Liver (tissue), 9 donors: Measurements from ENCODE around the gene PLEK2. TPM values are rescaled to one million over a fixed set of nuclear protein-coding genes. Genes with fewer than 3 reads are reported as not detected.

Experiments used
- DNase-seq: peaks from one replicate; pipeline ENCODE4 v3.0.0-alpha.2; 2017; ENCODE audit warnings: low spot score
- H3K27ac ChIP-seq, 2 donors: one replicate each; pipeline ENCODE4 v1.7.0; 2013; ENCODE audit warnings: inconsistent platforms in 2 of 2, low read length in 2 of 2, control low read depth in 1 of 2, low read depth in 1 of 2, mild to moderate bottlenecking in 1 of 2
- H3K27me3 ChIP-seq, 4 donors: one replicate each; pipeline versions ENCODE4 v1.6.1 to v1.7.0; 2013; ENCODE audit warnings: low read length in 3 of 4, inconsistent platforms in 1 of 4, mild to moderate bottlenecking in 1 of 4, moderate library complexity in 1 of 4; ENCODE audit not compliant: control insufficient read depth in 4 of 4, insufficient read depth in 4 of 4
- H3K36me3 ChIP-seq, 4 donors: one replicate each; pipeline versions ENCODE4 v1.6.1 to v1.7.0; 2013; ENCODE audit warnings: low read length in 3 of 4, mild to moderate bottlenecking in 3 of 4, low read depth in 1 of 4, moderate library complexity in 1 of 4; ENCODE audit not compliant: control insufficient read depth in 4 of 4, insufficient read depth in 3 of 4
- H3K4me1 ChIP-seq, 4 donors: one replicate each; pipeline versions ENCODE4 v1.6.1 to v1.7.0; 2013; ENCODE audit warnings: low read length in 3 of 4, mild to moderate bottlenecking in 3 of 4, moderate library complexity in 1 of 4; ENCODE audit not compliant: control insufficient read depth in 4 of 4, insufficient read depth in 4 of 4
- H3K4me3 ChIP-seq, 3 donors: one replicate each; pipeline versions ENCODE4 v1.6.1 to v1.7.0; 2013; ENCODE audit warnings: low read length in 3 of 3, control low read depth in 1 of 3, low read depth in 1 of 3, mild to moderate bottlenecking in 1 of 3
- H3K9ac ChIP-seq, 2 donors: one replicate each; pipeline ENCODE4 v1.7.0; 2013; ENCODE audit warnings: low read length in 2 of 2, mild to moderate bottlenecking in 2 of 2, moderate library complexity in 2 of 2, control low read depth in 1 of 2, low read depth in 1 of 2
- H3K9me3 ChIP-seq, 4 donors: one replicate each; pipeline versions ENCODE4 v1.6.1 to v1.7.0; 2013; ENCODE audit warnings: low read length in 3 of 4; ENCODE audit not compliant: control insufficient read depth in 4 of 4
- EGR1 ChIP-seq, 2 donors: IDR thresholded peaks; 2 replicates each; pipeline ENCODE4 v1.6.1; 2016 to 2018; ENCODE audit warnings: antibody characterized with exemption in 2 of 2, low read depth in 2 of 2
- FOXA2 ChIP-seq: IDR thresholded peaks from 2 replicates; pipeline ENCODE4 v1.6.1; 2016; ENCODE audit warnings: antibody characterized with exemption
- GABPA ChIP-seq, 2 donors: IDR thresholded peaks in 1 of 2; conservative IDR thresholded peaks in 1 of 2; 2 replicates each; pipeline ENCODE4 v1.6.1; 2016; ENCODE audit warnings: antibody characterized with exemption in 2 of 2, mild to moderate bottlenecking in 1 of 2, moderate library complexity in 1 of 2
- HNF4A ChIP-seq, 2 donors: conservative IDR thresholded peaks; 2 replicates each; pipeline ENCODE4 v1.6.1; 2016; ENCODE audit warnings: antibody characterized with exemption in 2 of 2, mild to moderate bottlenecking in 2 of 2
- HNF4G ChIP-seq: IDR thresholded peaks from 2 replicates; pipeline ENCODE4 v1.6.1; 2016; ENCODE audit warnings: antibody characterized with exemption
- MAX ChIP-seq: IDR thresholded peaks from 2 replicates; pipeline ENCODE4 v1.6.1; 2016; ENCODE audit warnings: antibody characterized with exemption
- RAD21 ChIP-seq, 2 donors: IDR thresholded peaks; 2 replicates each; pipeline ENCODE4 v1.6.1; 2016; ENCODE audit warnings: antibody characterized with exemption in 2 of 2, mild to moderate bottlenecking in 2 of 2
- TAF1 ChIP-seq: conservative IDR thresholded peaks from 2 replicates; pipeline ENCODE4 v1.6.1; 2016; ENCODE audit warnings: antibody characterized with exemption, mild to moderate bottlenecking
- YY1 ChIP-seq: IDR thresholded peaks from 2 replicates; pipeline ENCODE4 v1.6.1; 2016; ENCODE audit warnings: antibody characterized with exemption, mild to moderate bottlenecking
- WGBS: extraction: QIAGEN DNeasy Blood & Tissue Kit; methylation state at CpG from one replicate; pipeline ENCODE4 v1.1.7; 2013; 5-methylcytosine and 5-hydroxymethylcytosine counted together
- polyA plus RNA-seq, 2 donors: library from polyadenylated mRNA; stranded (reverse) in 1 of 2; unstranded in 1 of 2; fragments of 200-250 nt in 1 of 2; fragments of >200 nt in 1 of 2; fragmentation: Nextera tagmentation in 1 of 2; extraction: Ambion mirVana in 1 of 2; gene quantifications; one replicate each; pipeline versions ENCODE4 v1.2.1 to v1.2.3, GENCODE V29; 2013 to 2015
- total RNA-seq, 2 donors: library from RNA; depleted of rRNA; stranded (reverse); fragments of >200 nt; gene quantifications; one replicate each; pipeline ENCODE4 v1.2.3, GENCODE V29; 2014
- TF ChIP-seq, protein P1 (sequence below): IDR thresholded peaks from 2 replicates; pipeline ENCODE4 v1.6.1; 2016; ENCODE audit warnings: antibody characterized with exemption, mild to moderate bottlenecking
- TF ChIP-seq, protein P2 (sequence below): fragments of 150-350 bp; IDR thresholded peaks from 2 replicates; pipeline ENCODE4 v1.5.1; 2017; ENCODE audit warnings: improper control_type of control experiment, low read depth, low read length; ENCODE audit not compliant: missing input control
- donor health status: healthy.
- donor health status: healthy.
- donor health status: healthy.
- donor health status: healthy.
- donor health status: healthy.

Gene PLEK2
- total and polyA plus RNA-seq, 4 donors: 6.1 to 17.4 (median 11.2) TPM

- DNase-seq: peak; percentile 78
- Histone ChIP-seq H3K4me1 (no peaks in the 10 kb centered on the region), H3K9ac (no peak overlapping the region), H3K27me3 (no peaks in the 10 kb centered on the region), H3K4me3 (no peak overlapping the region), H3K9me3 (no peaks in the 10 kb centered on the region), H3K36me3 (no peaks in the 10 kb centered on the region), H3K27ac (no peak overlapping the region)
- peak in 1 of 2 donors; percentile 48 for TF ChIP-seq RAD21 (IDR thresholded peaks at IDR 0.05)
- TF ChIP-seq YY1: no peak
- no peak for TF ChIP-seq GABPA (IDR thresholded peaks at IDR 0.05 in 1 of 2, conservative IDR thresholded peaks at IDR 0.05 in 1 of 2)
- TF ChIP-seq EGR1 (IDR thresholded peaks at IDR 0.05; ENCODE audit: low read depth in 2 of 2): no peak
- TF ChIP-seq, protein P1, sequence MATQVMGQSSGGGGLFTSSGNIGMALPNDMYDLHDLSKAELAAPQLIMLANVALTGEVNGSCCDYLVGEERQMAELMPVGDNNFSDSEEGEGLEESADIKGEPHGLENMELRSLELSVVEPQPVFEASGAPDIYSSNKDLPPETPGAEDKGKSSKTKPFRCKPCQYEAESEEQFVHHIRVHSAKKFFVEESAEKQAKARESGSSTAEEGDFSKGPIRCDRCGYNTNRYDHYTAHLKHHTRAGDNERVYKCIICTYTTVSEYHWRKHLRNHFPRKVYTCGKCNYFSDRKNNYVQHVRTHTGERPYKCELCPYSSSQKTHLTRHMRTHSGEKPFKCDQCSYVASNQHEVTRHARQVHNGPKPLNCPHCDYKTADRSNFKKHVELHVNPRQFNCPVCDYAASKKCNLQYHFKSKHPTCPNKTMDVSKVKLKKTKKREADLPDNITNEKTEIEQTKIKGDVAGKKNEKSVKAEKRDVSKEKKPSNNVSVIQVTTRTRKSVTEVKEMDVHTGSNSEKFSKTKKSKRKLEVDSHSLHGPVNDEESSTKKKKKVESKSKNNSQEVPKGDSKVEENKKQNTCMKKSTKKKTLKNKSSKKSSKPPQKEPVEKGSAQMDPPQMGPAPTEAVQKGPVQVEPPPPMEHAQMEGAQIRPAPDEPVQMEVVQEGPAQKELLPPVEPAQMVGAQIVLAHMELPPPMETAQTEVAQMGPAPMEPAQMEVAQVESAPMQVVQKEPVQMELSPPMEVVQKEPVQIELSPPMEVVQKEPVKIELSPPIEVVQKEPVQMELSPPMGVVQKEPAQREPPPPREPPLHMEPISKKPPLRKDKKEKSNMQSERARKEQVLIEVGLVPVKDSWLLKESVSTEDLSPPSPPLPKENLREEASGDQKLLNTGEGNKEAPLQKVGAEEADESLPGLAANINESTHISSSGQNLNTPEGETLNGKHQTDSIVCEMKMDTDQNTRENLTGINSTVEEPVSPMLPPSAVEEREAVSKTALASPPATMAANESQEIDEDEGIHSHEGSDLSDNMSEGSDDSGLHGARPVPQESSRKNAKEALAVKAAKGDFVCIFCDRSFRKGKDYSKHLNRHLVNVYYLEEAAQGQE: no peak
- WGBS: 77% methylated on average over 12 of the region's 12 CpGs
Observed at GRCh38 chr14:67420102-67420739, 8.3 kb upstream of the PLEK2 start.

DNA sequence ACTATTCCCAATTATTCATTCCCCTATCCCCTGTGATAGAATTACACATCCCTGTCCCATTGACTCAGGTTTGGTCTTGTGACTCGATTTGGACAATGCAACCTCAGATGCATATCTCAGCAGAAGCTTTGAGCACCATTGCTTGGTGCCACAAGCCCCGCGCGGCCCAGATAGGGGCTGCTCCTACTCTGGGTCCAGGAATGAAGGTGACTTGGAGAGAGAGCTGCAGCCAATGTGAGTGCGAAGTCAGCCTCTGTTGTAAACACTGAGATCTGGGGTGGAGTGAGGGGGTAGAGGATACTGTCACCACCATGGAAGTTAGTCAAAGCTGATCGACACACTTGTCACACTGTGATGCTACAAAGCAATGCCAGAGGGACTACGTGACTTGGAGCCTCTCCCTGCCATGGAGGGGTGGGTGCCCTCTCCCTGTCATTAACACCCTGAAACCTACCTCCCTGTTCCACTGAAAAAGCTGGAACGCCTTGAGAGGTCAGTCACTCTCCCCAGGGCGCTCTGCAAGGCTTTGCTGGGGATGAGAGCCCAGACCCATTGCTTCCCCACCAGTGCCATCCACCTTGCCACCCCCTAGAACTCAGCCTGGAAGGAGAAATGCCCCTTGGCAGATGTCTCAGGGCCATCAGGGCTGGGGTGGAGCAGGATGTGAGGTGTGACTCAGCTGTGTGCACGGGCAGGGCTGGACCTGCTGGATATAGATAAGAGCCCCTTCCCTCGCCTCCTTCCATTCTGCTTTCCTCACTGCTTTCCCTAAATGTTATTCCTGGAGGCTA, 6.6 kb upstream of the PLEK2 start:
- H3K27ac ChIP-seq: no peak overlapping the region
- DNase-seq: peak; percentile 75
- H3K4me3 ChIP-seq: no peak overlapping the region
- no peaks in the 10 kb centered on the region for H3K36me3 ChIP-seq
- no peaks in the 10 kb centered on the region for H3K27me3 ChIP-seq
- no peak overlapping the region for H3K9ac ChIP-seq
- 87% methylated on average over 11 of the region's 11 CpGs for WGBS
- no peaks in the 10 kb centered on the region for H3K4me1 ChIP-seq
- no peaks in the 10 kb centered on the region for H3K9me3 ChIP-seq
- TF ChIP-seq, protein P1: no peak

DNA sequence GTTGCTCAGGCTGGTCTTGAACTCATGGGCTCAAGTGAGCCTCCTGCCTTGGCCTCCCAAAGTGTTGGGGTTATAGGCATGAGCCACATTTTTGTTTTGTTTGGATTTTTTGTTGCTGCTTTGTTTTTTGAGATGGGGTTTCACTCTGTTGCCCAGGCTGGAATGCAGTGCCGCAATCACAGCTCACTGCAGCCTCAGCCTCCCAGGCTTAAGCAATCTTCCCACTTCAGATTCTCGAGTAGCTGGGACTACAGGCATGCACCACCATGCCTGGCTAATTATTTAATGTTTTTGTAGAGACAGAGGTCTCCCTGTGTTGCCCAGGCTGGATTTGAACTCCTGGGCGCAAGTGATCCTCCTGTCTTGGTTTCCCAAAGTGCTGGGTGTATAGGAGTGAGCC, 5.7 kb upstream of the PLEK2 start:
- Histone ChIP-seq H3K27me3 (no peaks in the 10 kb centered on the region), H3K9ac (no peak overlapping the region), H3K4me3 (no peak overlapping the region), H3K36me3 (no peaks in the 10 kb centered on the region), H3K9me3 (no peaks in the 10 kb centered on the region), H3K4me1 (no peaks in the 10 kb centered on the region), H3K27ac (no peak overlapping the region)
- no peak for TF ChIP-seq MAX
- no peak for TF ChIP-seq RAD21 (IDR thresholded peaks at IDR 0.05)
- TF ChIP-seq HNF4G: no peak
- TF ChIP-seq HNF4A (conservative IDR thresholded peaks at IDR 0.05): no peak
- TF ChIP-seq, protein P2, sequence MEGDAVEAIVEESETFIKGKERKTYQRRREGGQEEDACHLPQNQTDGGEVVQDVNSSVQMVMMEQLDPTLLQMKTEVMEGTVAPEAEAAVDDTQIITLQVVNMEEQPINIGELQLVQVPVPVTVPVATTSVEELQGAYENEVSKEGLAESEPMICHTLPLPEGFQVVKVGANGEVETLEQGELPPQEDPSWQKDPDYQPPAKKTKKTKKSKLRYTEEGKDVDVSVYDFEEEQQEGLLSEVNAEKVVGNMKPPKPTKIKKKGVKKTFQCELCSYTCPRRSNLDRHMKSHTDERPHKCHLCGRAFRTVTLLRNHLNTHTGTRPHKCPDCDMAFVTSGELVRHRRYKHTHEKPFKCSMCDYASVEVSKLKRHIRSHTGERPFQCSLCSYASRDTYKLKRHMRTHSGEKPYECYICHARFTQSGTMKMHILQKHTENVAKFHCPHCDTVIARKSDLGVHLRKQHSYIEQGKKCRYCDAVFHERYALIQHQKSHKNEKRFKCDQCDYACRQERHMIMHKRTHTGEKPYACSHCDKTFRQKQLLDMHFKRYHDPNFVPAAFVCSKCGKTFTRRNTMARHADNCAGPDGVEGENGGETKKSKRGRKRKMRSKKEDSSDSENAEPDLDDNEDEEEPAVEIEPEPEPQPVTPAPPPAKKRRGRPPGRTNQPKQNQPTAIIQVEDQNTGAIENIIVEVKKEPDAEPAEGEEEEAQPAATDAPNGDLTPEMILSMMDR: no peak
- TF ChIP-seq FOXA2: no peak
- TF ChIP-seq YY1: no peak
- no peak for TF ChIP-seq TAF1
- TF ChIP-seq, protein P1: no peak
- no peak for DNase-seq
- WGBS: 88% methylated on average over 3 of the region's 3 CpGs
